Heart left ventricle (tissue), 16 donors: Measurements from ENCODE around the gene FGF14. TPM values are rescaled to one million over a fixed set of nuclear protein-coding genes. Genes with fewer than 3 reads are reported as not detected.

Experiments
- ATAC-seq, 4 donors: fragments of 200-7000 bp; cut with Tn5 transposase; one replicate each; pipeline ENCODE4 v1.9.1; 2020 to 2022; ENCODE audit warnings: moderate library complexity in 4 of 4, mild to moderate bottlenecking in 3 of 4, moderate number of reproducible peaks in 1 of 4
- DNase-seq, 5 donors: peaks; one replicate each; pipeline ENCODE4 v3.0.0-alpha.2; 2020
- H3K27ac ChIP-seq, 12 donors: fragments of 200-600 bp; sonication (generic) in 4 of 12; one replicate each; pipeline versions ENCODE4 v1.5.0 to v1.8.0; 2016 to 2022; ENCODE audit warnings: mild to moderate bottlenecking in 2 of 12
- H3K27me3 ChIP-seq, 9 donors: fragments of 200-600 bp; sonication (generic) in 2 of 9; one replicate each; pipeline versions ENCODE4 v1.5.1 to v1.8.0; 2016 to 2022; ENCODE audit warnings: mild to moderate bottlenecking in 3 of 9
- H3K36me3 ChIP-seq, 9 donors: fragments of 200-600 bp; sonication (generic) in 2 of 9; one replicate each; pipeline versions ENCODE4 v1.5.0 to v1.8.0; 2018 to 2022; ENCODE audit warnings: mild to moderate bottlenecking in 2 of 9
- H3K4me1 ChIP-seq, 12 donors: fragments of 200-600 bp; sonication (generic) in 4 of 12; one replicate each; pipeline versions ENCODE4 v1.5.0 to v1.8.0; 2016 to 2022; ENCODE audit warnings: mild to moderate bottlenecking in 3 of 12
- H3K4me3 ChIP-seq, 12 donors: fragments of 200-600 bp; sonication (generic) in 4 of 12; one replicate each; pipeline versions ENCODE4 v1.5.0 to v1.8.0; 2017 to 2022; ENCODE audit warnings: mild to moderate bottlenecking in 9 of 12, moderate library complexity in 4 of 12
- H3K9me3 ChIP-seq, 12 donors: fragments of 200-600 bp; sonication (generic) in 4 of 12; one replicate each; pipeline versions ENCODE4 v1.5.0 to v1.8.0; 2016 to 2022; ENCODE audit warnings: mild to moderate bottlenecking in 1 of 12
- CTCF ChIP-seq, 12 donors: fragments of 200-600 bp; sonication (generic) in 4 of 12; IDR thresholded peaks; one replicate each; pipeline versions ENCODE4 v1.5.0 to v1.8.0; 2018 to 2022; ENCODE audit warnings: antibody characterized with exemption in 12 of 12, mild to moderate bottlenecking in 5 of 12
- POLR2A ChIP-seq, 2 donors: fragments of 450-650 bp; IDR thresholded peaks; one replicate each; pipeline ENCODE4 v1.6.1; 2017; ENCODE audit warnings: antibody characterized with exemption in 2 of 2, mild to moderate bottlenecking in 2 of 2, moderate library complexity in 2 of 2
- WGBS, 4 donors: extraction: QIAGEN DNeasy Blood & Tissue Kit in 2 of 4; methylation state at CpG; one replicate each; pipeline versions ENCODE4 v1.1.5 to v1.1.7; 2013 to 2018; 5-methylcytosine and 5-hydroxymethylcytosine counted together
- intact Hi-C, 10 donors: fragments of 100-400 bp; cut with DNase I; formaldehyde crosslinking; loops; one replicate each; pipeline versions ENCODE4 v1.11.1 to v1.14.2; 2022
- polyA plus RNA-seq, 2 donors: library from polyadenylated mRNA; stranded (reverse); fragments of 200-250 nt; gene quantifications; one replicate each; pipeline ENCODE4 v1.2.3, GENCODE V29; 2013
- total RNA-seq, 9 donors: library from RNA; depleted of rRNA in 2 of 9; stranded (reverse); fragments of >200 nt in 2 of 9; fragmentation: NEBNext Ultra II Directional in 3 of 9; extraction: Animal tissue kit (Norgen Biotek cat#: 25700) in 3 of 9; gene quantifications; one replicate each; pipeline versions ENCODE4 v1.1.0 to v1.2.4, GENCODE V29; 2016 to 2023
- donor health status: ischemic (EF 13 %, LVEDD 7.1; RV severe dilation, severe dysfunction).
- donor health status: healthy with polysubstance abuse.
- donor health status: DM: no; HTN: yes; CAD: no.
- donor health status: DM: no; HTN: no; CAD: no.
- donor health status: ischemic (EF 25% LVEDD 6.9; RV normal size, moderate dysfunction).
- donor health status: ischemic (EF 25% LVEDD 5.7; RV mildly dilated, moderate dysfunction).
- donor health status: healthy.
- donor health status: DM: yes; HTN: yes; CAD: no.
- donor health status: ischemic (EF 35%, LVEDD 5.7; RV mildly dilated, moderate dysfunction).
- donor health status: nonischemic (EF 11% LVEDD 7.7; RV severe dilation, severe dysfunction).
- donor health status: DM: yes; HTN: yes; CAD: no.
- donor health status: PGD.
- donor health status: ischemic (EF 29% LVEDD 5.4; RV normal size, mild dysfunction).
- donor health status: nonischemic (EF 23%, LVEDD 6.1; RV moderate dilation, normal function).

Gene FGF14
- total and polyA plus RNA-seq, 11 donors, result 0.14 to 6.3 (median 3.9) TPM

DNA sequence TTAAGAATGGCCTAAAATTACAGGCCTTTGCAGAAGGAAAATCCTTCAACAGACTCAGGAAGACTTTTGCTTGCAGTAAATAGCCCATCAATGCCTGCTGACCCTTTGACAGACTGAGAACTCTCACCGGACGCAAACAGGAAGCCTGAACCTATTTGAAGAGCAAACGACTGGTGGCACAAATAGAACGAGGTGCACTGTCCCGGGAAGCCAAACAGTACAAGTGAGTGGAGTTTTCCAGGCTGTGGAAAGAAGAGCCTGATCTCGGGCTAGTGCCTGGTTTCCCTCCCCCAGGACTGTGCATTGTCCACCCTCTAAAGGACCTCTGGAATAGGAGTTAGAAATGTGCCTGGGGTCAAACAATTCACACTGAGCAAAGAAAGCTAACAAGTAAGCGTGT lies 165.5 kb downstream of the FGF14 start:
- Histone ChIP-seq H3K27ac (no peak overlapping the region), H3K27me3 (no peaks in the 10 kb centered on the region), H3K4me1 (no peaks in the 10 kb centered on the region), H3K9me3 (no peaks in the 10 kb centered on the region), H3K36me3 (no peaks in the 10 kb centered on the region), H3K4me3 (no peak overlapping the region)
- TF ChIP-seq POLR2A (IDR thresholded peaks at IDR 0.05) (no peak), CTCF (IDR thresholded peaks at IDR 0.05) (no peak)
- no peak for ATAC-seq
- intact Hi-C loops, result no loop called here
- WGBS, 4 donors, result 48 to 59% (median 54%) methylated on average over 7 of the region's 7 CpGs
- no peak for DNase-seq

- intact Hi-C loops, result no loop called here
- no peaks in the 10 kb centered on the region for H3K4me1 ChIP-seq
- no peak overlapping the region for H3K4me3 ChIP-seq
These were observed 166.2 kb downstream of the FGF14 start for GRCh38 chr13:102235689-102236088.

DNA sequence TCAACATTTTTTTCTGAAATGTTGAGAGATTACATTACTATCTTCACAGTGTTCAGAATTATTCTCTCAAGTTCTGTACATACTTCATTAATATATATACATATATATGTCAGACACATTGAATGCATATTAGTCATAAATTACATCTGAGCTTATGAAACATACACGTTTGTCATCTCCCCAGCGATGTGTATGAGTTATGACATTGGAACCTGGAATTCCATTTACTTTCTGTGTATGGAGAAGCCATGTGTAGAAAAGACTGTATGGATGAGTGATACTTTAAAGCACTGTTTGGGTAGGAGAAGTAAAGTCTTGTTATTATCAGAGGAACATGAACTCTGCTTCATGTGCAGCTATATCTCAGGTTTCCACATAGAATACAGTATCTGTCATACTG lies 167.2 kb downstream of the FGF14 start:
- no peaks in the 10 kb centered on the region for H3K36me3 ChIP-seq
- WGBS, 4 donors, result 81 to 88% (median 85%) methylated on average over 2 of the region's 2 CpGs
- H3K27ac ChIP-seq, result no peak overlapping the region
- no peak overlapping the region for H3K4me3 ChIP-seq
- no peak for ATAC-seq
- DNase-seq, result no peak
- H3K4me1 ChIP-seq, result no peaks in the 10 kb centered on the region
- no peaks in the 10 kb centered on the region for H3K9me3 ChIP-seq
- TF ChIP-seq CTCF (IDR thresholded peaks at IDR 0.05) (no peak), POLR2A (IDR thresholded peaks at IDR 0.05) (no peak)
- H3K27me3 ChIP-seq, result no peaks in the 10 kb centered on the region
- intact Hi-C loops, result no loop called here

More at GRCh38 chr13:102235689-102236088, 166.2 kb downstream of the FGF14 start:
- Histone ChIP-seq H3K9me3 (no peaks in the 10 kb centered on the region), H3K27me3 (no peaks in the 10 kb centered on the region), H3K27ac (no peak overlapping the region), H3K36me3 (no peaks in the 10 kb centered on the region)
- ATAC-seq, result no peak
- TF ChIP-seq POLR2A (IDR thresholded peaks at IDR 0.05) (no peak), CTCF (IDR thresholded peaks at IDR 0.05) (no peak)
- DNase-seq, result no peak
- 71 to 79% (median 77%) methylated on average over 1 of the region's 1 CpG for WGBS, 4 donors

- ATAC-seq (no peak), DNase-seq (no peak)
- Histone ChIP-seq H3K4me3 (no peak overlapping the region), H3K27ac (no peak overlapping the region), H3K4me1 (no peaks in the 10 kb centered on the region), H3K27me3 (no peaks in the 10 kb centered on the region), H3K36me3 (no peaks in the 10 kb centered on the region), H3K9me3 (no peaks in the 10 kb centered on the region)
- TF ChIP-seq CTCF (IDR thresholded peaks at IDR 0.05), result no peak
- no peak for TF ChIP-seq POLR2A (IDR thresholded peaks at IDR 0.05)
- 52 to 73% (median 61%) methylated on average over 3 of the region's 3 CpGs for WGBS, 4 donors
- intact Hi-C loops, result no loop called here
These were observed 168.2 kb downstream of the FGF14 start for GRCh38 chr13:102233566-102234208.
